Measurements from ENCODE around the gene LRRC74A. TPM values are rescaled to one million over a fixed set of nuclear protein-coding genes. Genes with fewer than 3 reads are reported as not detected.

The LRRC74A gene
- total RNA-seq, 4 donors from 2014 or later, result not detected

DNA sequence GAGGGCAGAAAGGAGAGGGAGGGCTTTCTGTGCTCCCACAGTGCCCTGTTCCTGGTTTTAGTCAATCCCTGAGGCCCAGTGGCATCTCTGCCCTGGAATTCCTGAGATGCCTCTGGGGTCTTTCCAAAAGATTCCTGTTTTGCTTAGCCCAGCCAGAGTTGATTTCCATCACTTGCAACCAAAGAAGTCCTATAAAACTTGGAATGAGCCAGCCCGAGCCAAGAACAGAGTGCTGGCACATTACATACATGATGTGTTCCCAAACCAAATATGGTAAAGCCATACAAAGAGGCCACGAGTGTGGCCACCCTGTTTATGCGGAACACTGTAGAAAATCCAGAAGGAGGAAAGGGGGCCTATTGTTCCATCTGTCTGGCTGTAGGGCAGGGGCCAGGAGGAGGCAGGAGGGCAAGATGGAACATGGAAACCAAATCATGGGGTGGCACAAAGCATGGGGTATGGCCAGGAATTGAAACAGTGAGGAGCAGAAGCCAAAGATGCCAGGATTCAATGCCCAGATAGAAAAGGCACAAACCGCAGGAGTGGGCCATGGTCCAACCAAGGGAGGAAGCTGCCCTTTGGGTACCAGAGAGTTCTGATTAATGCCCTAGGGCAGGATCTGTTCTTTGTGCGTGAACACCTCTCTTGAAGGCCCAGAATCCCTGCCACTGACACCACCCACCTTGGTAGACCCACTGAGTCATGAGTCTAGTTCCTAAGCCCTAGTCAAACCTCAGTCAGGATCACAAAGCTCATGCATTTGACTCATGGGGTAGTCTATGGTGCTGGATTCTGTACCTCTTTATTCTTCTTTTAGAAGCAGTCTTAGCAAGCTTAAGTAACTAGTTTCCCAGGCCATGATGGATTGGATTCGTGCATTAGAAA lies 75.2 kb downstream of the LRRC74A start:
- WGBS, 2 donors, result 77 to 79% methylated on average over 5 to 6 of the region's 6 CpGs
- intact Hi-C loops (cut with DNase I), result no loop called here
- Histone ChIP-seq H3K4me1 (peaks cover 13 to 32% of the 10 kb centered on the region in 2 donors), H3K9me3 (no peaks in the 10 kb centered on the region), H3K4me3 (replicated peaks in 1 of 3) (no peak overlapping the region), H3K27me3 (no peaks in the 10 kb centered on the region), H3K36me3 (no peaks in the 10 kb centered on the region), H3K27ac (peak overlapping the region in 1 of 3 donors; percentile 3)
- DNase-seq, result no peak
- TF ChIP-seq POLR2A (IDR thresholded peaks at IDR 0.05), result no peak
- TF ChIP-seq, protein P1, sequence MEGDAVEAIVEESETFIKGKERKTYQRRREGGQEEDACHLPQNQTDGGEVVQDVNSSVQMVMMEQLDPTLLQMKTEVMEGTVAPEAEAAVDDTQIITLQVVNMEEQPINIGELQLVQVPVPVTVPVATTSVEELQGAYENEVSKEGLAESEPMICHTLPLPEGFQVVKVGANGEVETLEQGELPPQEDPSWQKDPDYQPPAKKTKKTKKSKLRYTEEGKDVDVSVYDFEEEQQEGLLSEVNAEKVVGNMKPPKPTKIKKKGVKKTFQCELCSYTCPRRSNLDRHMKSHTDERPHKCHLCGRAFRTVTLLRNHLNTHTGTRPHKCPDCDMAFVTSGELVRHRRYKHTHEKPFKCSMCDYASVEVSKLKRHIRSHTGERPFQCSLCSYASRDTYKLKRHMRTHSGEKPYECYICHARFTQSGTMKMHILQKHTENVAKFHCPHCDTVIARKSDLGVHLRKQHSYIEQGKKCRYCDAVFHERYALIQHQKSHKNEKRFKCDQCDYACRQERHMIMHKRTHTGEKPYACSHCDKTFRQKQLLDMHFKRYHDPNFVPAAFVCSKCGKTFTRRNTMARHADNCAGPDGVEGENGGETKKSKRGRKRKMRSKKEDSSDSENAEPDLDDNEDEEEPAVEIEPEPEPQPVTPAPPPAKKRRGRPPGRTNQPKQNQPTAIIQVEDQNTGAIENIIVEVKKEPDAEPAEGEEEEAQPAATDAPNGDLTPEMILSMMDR (IDR thresholded peaks at IDR 0.05), result no peak

DNA sequence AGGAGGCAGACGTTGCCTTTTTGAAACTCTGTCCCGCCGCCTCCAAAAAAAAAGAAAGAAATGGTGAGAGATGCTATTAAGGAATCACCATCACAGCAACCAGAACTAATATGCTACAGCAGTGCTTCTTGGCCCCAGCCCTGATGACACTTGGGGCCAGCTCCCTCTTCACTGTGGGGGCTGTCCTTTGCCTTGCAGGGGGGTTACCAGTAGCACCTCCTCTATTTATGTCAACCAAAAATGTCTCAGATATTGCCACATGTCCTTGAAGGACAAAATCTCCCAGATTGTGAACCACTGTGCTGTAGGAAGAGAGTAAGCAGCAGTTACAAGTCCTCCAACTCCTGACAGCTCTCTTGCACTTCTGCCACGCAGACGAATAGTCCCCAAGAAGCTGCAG lies 76.4 kb downstream of the LRRC74A start:
- H3K27ac ChIP-seq, result peak overlapping the region in 1 of 3 donors; percentile 6
- intact Hi-C loops (cut with DNase I), result no loop called here

DNA sequence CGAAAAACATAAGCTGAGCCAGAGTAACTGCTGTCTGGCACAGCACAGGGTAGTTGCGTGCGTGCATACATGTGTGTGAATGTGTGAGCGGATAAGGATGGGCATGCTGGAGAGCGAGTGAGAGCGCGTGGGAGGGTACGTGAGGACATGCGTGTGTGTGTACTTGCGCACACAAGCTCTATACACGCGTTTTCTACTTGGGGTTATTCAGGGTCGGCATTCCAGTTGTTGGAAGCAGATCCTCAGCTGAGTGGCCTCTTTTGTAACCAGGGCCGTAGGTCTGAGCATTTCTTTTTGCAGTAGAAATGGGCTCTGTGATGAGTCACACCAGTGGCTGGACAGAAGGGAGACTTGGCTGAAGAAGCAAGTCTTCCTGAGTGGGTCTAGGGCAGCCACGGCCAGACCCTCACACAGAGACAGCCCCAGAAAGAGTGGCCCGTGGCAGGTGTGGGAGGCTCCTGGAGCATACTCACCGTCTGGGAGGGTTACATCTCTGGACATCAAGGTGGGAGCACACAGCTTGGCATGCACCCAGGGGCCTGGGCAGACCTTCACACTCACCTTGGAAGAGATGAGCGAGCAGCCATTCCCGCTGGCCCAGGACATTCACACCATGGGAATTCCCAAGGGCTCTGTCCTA lies 78.0 kb downstream of the LRRC74A start:
- WGBS, 2 donors, result 64 to 78% methylated on average over 16 to 19 of the region's 19 CpGs
- H3K27ac ChIP-seq, result peak overlapping the region; percentile 30 to 78 (median 63)
- H3K36me3 ChIP-seq, result no peaks in the 10 kb centered on the region
- H3K27me3 ChIP-seq, result no peaks in the 10 kb centered on the region
- peak; percentile 46 to 57 for DNase-seq
- intact Hi-C loops (cut with DNase I), result no loop called here
- peaks cover 13 to 38% of the 10 kb centered on the region in 2 donors for H3K4me1 ChIP-seq
- TF ChIP-seq POLR2A (IDR thresholded peaks at IDR 0.05), result no peak
- TF ChIP-seq, protein P1 (IDR thresholded peaks at IDR 0.05), result no peak
- no peaks in the 10 kb centered on the region for H3K9me3 ChIP-seq
- no peak overlapping the region for H3K4me3 ChIP-seq (replicated peaks in 1 of 3)

More for the DNA sequence above, 76.4 kb downstream of the LRRC74A start:
- Histone ChIP-seq H3K27me3 (no peaks in the 10 kb centered on the region), H3K4me3 (replicated peaks in 1 of 3) (no peak overlapping the region), H3K4me1 (peaks cover 13 to 32% of the 10 kb centered on the region in 2 donors), H3K9me3 (no peaks in the 10 kb centered on the region), H3K36me3 (no peaks in the 10 kb centered on the region)
- DNase-seq, result no peak
- TF ChIP-seq, protein P1 (IDR thresholded peaks at IDR 0.05), result no peak
- no peak for TF ChIP-seq POLR2A (IDR thresholded peaks at IDR 0.05)
- 81% methylated on average over 5 of the region's 5 CpGs for WGBS, 2 donors

DNA sequence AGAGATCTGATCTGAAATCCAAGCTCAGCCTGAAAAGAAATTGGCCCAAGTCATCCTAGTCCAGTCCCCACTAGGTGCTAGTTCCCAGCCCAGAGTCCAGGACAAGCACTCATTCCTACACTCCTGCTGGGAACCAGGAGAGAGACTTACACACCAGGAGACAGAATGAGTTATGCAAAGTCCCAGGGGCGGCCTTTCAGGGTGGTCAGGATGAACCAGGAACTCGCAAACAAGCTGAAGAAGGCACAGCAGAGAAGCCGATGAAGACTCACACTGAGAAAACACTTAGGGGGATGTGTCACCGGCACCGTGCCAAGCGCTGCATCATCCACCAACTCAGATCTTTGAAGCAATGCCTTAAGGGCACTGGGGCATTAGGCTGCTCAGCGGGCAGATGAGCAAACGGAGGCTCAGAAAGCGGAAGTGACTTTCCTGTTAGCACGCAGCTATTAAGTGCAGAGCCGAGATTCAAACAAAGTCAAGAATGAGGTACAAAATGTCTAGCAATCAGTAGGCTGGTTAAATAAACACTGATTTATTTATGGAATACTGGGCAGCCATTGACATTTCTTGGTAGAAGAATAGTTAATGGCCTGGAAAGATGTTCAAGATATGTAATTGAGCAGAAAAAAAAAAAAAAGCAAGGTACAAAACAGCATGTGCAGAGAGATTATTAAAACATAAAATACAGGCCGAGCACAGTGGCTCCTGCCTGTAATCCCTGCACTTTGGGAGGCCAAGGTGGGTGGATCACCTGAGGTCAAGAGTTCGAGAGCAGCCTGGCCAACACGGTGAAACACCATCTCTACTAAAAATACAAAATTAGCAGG lies 78.7 kb downstream of the LRRC74A start:
- no peak for TF ChIP-seq POLR2A (IDR thresholded peaks at IDR 0.05)
- TF ChIP-seq, protein P1 (IDR thresholded peaks at IDR 0.05), result no peak
- peak; percentile 54 to 63 for DNase-seq
- H3K27ac ChIP-seq, result peak overlapping the region; percentile 30 to 78 (median 63)
- H3K4me3 ChIP-seq (replicated peaks in 1 of 3), result no peak overlapping the region
- peaks cover 13 to 39% of the 10 kb centered on the region in 2 donors for H3K4me1 ChIP-seq
- intact Hi-C loops (cut with DNase I), result no loop called here
- WGBS, 2 donors, result 39 to 40% methylated on average over 14 of the region's 14 CpGs
- no peaks in the 10 kb centered on the region for H3K9me3 ChIP-seq
- H3K27me3 ChIP-seq, result no peaks in the 10 kb centered on the region
- no peaks in the 10 kb centered on the region for H3K36me3 ChIP-seq

All from thyroid gland (tissue), 4 donors.